ENCODE measurements around the gene UBXN1.
A peak's percentile ranks its signal among the peaks of the same experiment; 100 is the strongest.

Gene UBXN1

GRCh38 chr11:62645946-62646824 is 32.7 kb downstream of the UBXN1 start, which contains the start of gene GANAB:
Gene GANAB (minus strand): TSS chr11:62646613. CDS start chr11:62646599, 14 bp downstream.
- DNase-seq (ENCODE audit: low spot score) = peak; percentile 99
- CTCF ChIA-PET = interaction anchor here (0.8 kb wide), 1 partner anchor 252 kb away, joined by 3 read pairs; no protein-coding TSS in a partner anchor
- peak within 1 kb of the TSS; percentile 87 for H3K27ac ChIP-seq
- TF ChIP-seq, protein P1, sequence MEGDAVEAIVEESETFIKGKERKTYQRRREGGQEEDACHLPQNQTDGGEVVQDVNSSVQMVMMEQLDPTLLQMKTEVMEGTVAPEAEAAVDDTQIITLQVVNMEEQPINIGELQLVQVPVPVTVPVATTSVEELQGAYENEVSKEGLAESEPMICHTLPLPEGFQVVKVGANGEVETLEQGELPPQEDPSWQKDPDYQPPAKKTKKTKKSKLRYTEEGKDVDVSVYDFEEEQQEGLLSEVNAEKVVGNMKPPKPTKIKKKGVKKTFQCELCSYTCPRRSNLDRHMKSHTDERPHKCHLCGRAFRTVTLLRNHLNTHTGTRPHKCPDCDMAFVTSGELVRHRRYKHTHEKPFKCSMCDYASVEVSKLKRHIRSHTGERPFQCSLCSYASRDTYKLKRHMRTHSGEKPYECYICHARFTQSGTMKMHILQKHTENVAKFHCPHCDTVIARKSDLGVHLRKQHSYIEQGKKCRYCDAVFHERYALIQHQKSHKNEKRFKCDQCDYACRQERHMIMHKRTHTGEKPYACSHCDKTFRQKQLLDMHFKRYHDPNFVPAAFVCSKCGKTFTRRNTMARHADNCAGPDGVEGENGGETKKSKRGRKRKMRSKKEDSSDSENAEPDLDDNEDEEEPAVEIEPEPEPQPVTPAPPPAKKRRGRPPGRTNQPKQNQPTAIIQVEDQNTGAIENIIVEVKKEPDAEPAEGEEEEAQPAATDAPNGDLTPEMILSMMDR (conservative IDR thresholded peaks at IDR 0.05; ENCODE audit: low read depth) = no peak
- POLR2A ChIA-PET (ENCODE audit: low non-redundant PET) = interaction anchor here (0.6 kb wide), 3 partner anchors 13 to 55 kb away, joined by 4 read pairs; partner anchors contain the start of gene TUT1

DNA sequence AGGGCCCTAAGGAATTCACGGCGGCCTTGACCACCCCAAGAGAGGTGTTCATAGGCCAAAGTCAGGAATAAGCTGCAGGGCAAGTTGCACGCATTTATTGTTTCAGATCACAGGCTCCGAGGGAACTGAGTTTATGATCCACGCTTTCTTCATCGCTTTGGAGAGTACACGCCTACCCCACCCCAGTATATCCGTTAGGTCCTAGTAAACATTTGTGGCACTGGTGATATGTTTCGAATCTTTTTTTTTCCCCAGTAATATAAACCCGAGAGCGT is 33.3 kb downstream of the UBXN1 start:
- no peak for DNase-seq (ENCODE audit: low spot score)
- ChIA-PET CTCF (interaction anchor here (0.8 kb wide), 1 partner anchor 251 kb away, joined by 3 read pairs; no protein-coding TSS in a partner anchor), POLR2A (ENCODE audit: low non-redundant PET) (interaction anchor here (0.6 kb wide), 1 partner anchor 44 kb away, joined by 4 read pairs; no protein-coding TSS in a partner anchor)
- H3K27ac ChIP-seq = peak overlapping the region; percentile 87
- TF ChIP-seq, protein P1 (conservative IDR thresholded peaks at IDR 0.05; ENCODE audit: low read depth) = no peak

DNA sequence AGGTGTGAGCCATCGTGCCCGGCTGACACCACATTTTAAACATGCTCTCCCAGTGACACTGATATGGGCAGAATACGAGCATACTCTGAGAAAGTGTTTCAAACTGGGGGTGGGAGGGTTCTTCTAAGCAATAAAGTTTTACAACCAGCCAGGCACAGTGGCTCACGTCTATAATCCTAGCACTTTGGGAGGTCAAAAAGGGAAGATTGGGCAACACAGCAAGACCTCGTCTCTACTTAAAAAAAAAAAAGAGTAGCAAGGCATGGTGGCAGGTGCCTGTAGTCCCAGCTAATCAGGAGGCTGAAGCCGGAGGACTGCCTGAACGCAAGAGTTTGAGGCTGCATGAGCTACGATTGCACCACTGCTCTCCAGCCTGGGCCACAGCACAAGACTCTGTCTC is 34.7 kb downstream of the UBXN1 start:
- CTCF ChIA-PET = no interaction called here
- peak overlapping the region; percentile 50 for H3K27ac ChIP-seq
- POLR2A ChIA-PET (ENCODE audit: low non-redundant PET) = interaction anchor here (1.4 kb wide), 1 partner anchor 9 kb away, joined by 3 read pairs; the partner anchor contains the start of gene INTS5
- DNase-seq (ENCODE audit: low spot score) = no peak
- TF ChIP-seq, protein P1 (conservative IDR thresholded peaks at IDR 0.05; ENCODE audit: low read depth) = no peak

GRCh38 chr11:62632492-62632891 is 46.4 kb downstream of the UBXN1 start:
- TF ChIP-seq, protein P1 (conservative IDR thresholded peaks at IDR 0.05; ENCODE audit: low read depth) = no peak
- H3K27ac ChIP-seq = peak overlapping the region; percentile 11
- ChIA-PET POLR2A (ENCODE audit: low non-redundant PET) (no interaction called here), CTCF (interaction anchor here (0.7 kb wide), 1 partner anchor 817 kb away, joined by 3 read pairs; no protein-coding TSS in a partner anchor)
- DNase-seq (ENCODE audit: low spot score) = no peak

GRCh38 chr11:62627713-62628112 is 51.2 kb downstream of the UBXN1 start:
- ChIA-PET CTCF (no interaction called here), POLR2A (ENCODE audit: low non-redundant PET) (no interaction called here)
- DNase-seq (ENCODE audit: low spot score) = no peak
- TF ChIP-seq, protein P1 (conservative IDR thresholded peaks at IDR 0.05; ENCODE audit: low read depth) = no peak
- 0 out of 2 replicates have a peak overlapping the region, but pooled peaks have one; percentile 19 for H3K27ac ChIP-seq

All from RWPE1 (cell line).